Caco-2 (cell line): ENCODE measurements around the gene KIF16B. TPM values are rescaled to one million over a fixed set of nuclear protein-coding genes. Genes with fewer than 3 reads are reported as not detected.

Experiments used
- BruUV-seq: library from RNA; stranded (reverse); fragments of 400-500 nt; replicated peaks from 2 replicates; lab custom pipeline; 2021; lab: Mats Ljungman, UMichigan
- CTCF ChIA-PET: fragments of 300-600 bp; sonication (Branson Sonifier 250); formaldehyde crosslinking; loops from one replicate; lab custom pipeline; 2022; ENCODE audit warnings: antibody characterized with exemption; lab: Charles Lee
- POLR2A ChIA-PET: fragments of 300-600 bp; sonication (Branson Sonifier 250); formaldehyde crosslinking; loops from one replicate; lab custom pipeline; 2022; ENCODE audit warnings: antibody characterized with exemption; lab: Charles Lee
- DNase-seq, 2 experiments: peaks; one replicate each; pipeline versions ENCODE4 v3.0.0 to v3.0.0-alpha.2; 2020 to 2022
- H3K27me3 ChIP-seq: replicated peaks from 2 replicates; pipeline ENCODE4 v1.6.0; 2011; ENCODE audit warnings: low read length; ENCODE audit not compliant: control insufficient read depth, insufficient read depth
- H3K36me3 ChIP-seq: 2 replicates; pipeline ENCODE4 v1.5.1; 2011; ENCODE audit warnings: low read length; ENCODE audit not compliant: control insufficient read depth, insufficient read depth
- H3K4me1 ChIP-seq: fragments of 250-450 bp; sonication (Bioruptor Pico); 2 replicates; pipeline ENCODE4 v1.5.1; 2020; ENCODE audit warnings: mild to moderate bottlenecking
- H3K4me3 ChIP-seq: 2 replicates; pipeline ENCODE4 v1.5.1; 2011; ENCODE audit warnings: low read depth, mild to moderate bottlenecking, control low read depth, low read length
- H3K9me3 ChIP-seq: fragments of 250-450 bp; sonication (Bioruptor Pico); 2 replicates; pipeline ENCODE4 v1.5.1; 2020; ENCODE audit warnings: mild to moderate bottlenecking, moderate library complexity
- H3K27ac Mint-ChIP-seq: one replicate; pipeline ENCODE4 v1.8.0; 2022; ENCODE audit warnings: mixed read lengths; ENCODE audit not compliant: unreplicated experiment
- H3K27me3 Mint-ChIP-seq: one replicate; pipeline ENCODE4 v1.8.0; 2022; ENCODE audit warnings: mixed read lengths; ENCODE audit not compliant: insufficient read depth, unreplicated experiment
- H3K36me3 Mint-ChIP-seq: one replicate; pipeline ENCODE4 v1.8.0; 2022; ENCODE audit warnings: mild to moderate bottlenecking, mixed read lengths; ENCODE audit not compliant: insufficient read depth, unreplicated experiment
- H3K4me1 Mint-ChIP-seq: one replicate; pipeline ENCODE4 v1.8.0; 2022; ENCODE audit warnings: low read depth, mixed read lengths; ENCODE audit not compliant: unreplicated experiment
- H3K4me3 Mint-ChIP-seq: one replicate; pipeline ENCODE4 v1.8.0; 2022; ENCODE audit warnings: mild to moderate bottlenecking, moderate library complexity, mixed read lengths; ENCODE audit not compliant: unreplicated experiment
- H3K9me3 Mint-ChIP-seq: one replicate; pipeline ENCODE4 v1.8.0; 2022; ENCODE audit warnings: mixed read lengths; ENCODE audit not compliant: unreplicated experiment
- CTCF ChIP-seq, 2 experiments: fragments of 200-600 bp in 1 of 2; IDR thresholded peaks; 1 replicate in 1 of 2; 2 replicates in 1 of 2; pipeline versions ENCODE4 v1.5.1 to v1.8.0; 2011 to 2022; ENCODE audit warnings: antibody characterized with exemption in 1 of 2, control low read depth in 1 of 2, inconsistent platforms in 1 of 2, low read depth in 1 of 2, low read length in 1 of 2, mild to moderate bottlenecking in 1 of 2, moderate library complexity in 1 of 2; ENCODE audit not compliant: insufficient read depth in 1 of 2, severe bottlenecking in 1 of 2, unreplicated experiment in 1 of 2
- intact Hi-C: fragments of 100-400 bp; cut with micrococcal nuclease; formaldehyde crosslinking; loops from one replicate; pipeline ENCODE4 v1.10.0; 2022; ENCODE audit not compliant: unreplicated experiment
- total RNA-seq: library from RNA; stranded (reverse); gene quantifications from 2 replicates; pipeline ENCODE4 v1.2.3, GENCODE V29; 2022

The KIF16B gene
- total RNA-seq, 1 experiment from 2014 or later: 11.3 TPM

DNA sequence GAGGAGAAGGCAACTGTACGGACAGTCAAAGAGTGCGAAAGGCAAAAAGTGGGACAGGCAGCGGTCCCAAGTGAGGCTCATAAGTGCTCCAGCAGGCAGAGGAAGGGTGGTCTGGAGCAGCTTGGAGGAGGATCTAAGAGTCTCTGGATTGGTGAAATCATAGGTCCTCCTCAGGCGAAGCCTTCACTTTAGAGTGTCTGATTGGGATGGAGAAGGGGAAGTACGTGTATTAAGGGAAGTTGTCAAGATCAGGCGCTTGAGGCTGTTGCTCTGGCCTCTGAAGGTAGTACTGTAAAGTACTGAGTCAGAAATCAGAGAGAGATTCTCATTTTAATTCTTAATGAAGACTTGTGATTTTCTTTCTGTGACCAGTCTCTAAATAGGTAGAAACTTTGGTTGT lies 185.6 kb downstream of the KIF16B start:
- Histone ChIP-seq H3K4me3 (no peak overlapping the region), H3K36me3 (no peaks in the 10 kb centered on the region), H3K4me1 (no peaks in the 10 kb centered on the region), H3K9me3 (no peaks in the 10 kb centered on the region), H3K27me3 (no peaks in the 10 kb centered on the region)
- Mint-ChIP-seq H3K9me3 (no peaks in the 10 kb centered on the region), H3K4me1 (no peaks in the 10 kb centered on the region), H3K27me3 (no peaks in the 10 kb centered on the region), H3K36me3 (no peaks in the 10 kb centered on the region), H3K4me3 (no peak overlapping the region), H3K27ac (no peak overlapping the region)
- ChIA-PET POLR2A (interaction anchor here (0.6 kb wide), 1 partner anchor 440 kb away, joined by 6 read pairs; no protein-coding TSS in a partner anchor), CTCF (no interaction called here)
- intact Hi-C loops: no loop called here
- no peak for TF ChIP-seq CTCF (IDR thresholded peaks at IDR 0.05; ENCODE audit: insufficient read depth in 1 of 2, low read depth in 1 of 2, low read length in 1 of 2, severe bottlenecking in 1 of 2, unreplicated experiment in 1 of 2)
- no peak for DNase-seq
- no TSS peak for BruUV-seq

- TF ChIP-seq CTCF (IDR thresholded peaks at IDR 0.05; ENCODE audit: insufficient read depth in 1 of 2, low read depth in 1 of 2, low read length in 1 of 2, severe bottlenecking in 1 of 2, unreplicated experiment in 1 of 2): no peak
- ChIA-PET CTCF (no interaction called here), POLR2A (no interaction called here)
- no peak for DNase-seq
- Histone ChIP-seq H3K36me3 (no peaks in the 10 kb centered on the region), H3K4me1 (no peaks in the 10 kb centered on the region), H3K27me3 (no peaks in the 10 kb centered on the region), H3K9me3 (no peaks in the 10 kb centered on the region), H3K4me3 (no peak overlapping the region)
- H3K4me1 Mint-ChIP-seq: no peaks in the 10 kb centered on the region
- no peak overlapping the region for H3K27ac Mint-ChIP-seq
- intact Hi-C loops: no loop called here
- no peaks in the 10 kb centered on the region for H3K27me3 Mint-ChIP-seq
- no peak overlapping the region for H3K4me3 Mint-ChIP-seq
- no TSS peak for BruUV-seq
- H3K9me3 Mint-ChIP-seq: no peaks in the 10 kb centered on the region
- H3K36me3 Mint-ChIP-seq: no peaks in the 10 kb centered on the region
These were observed 187.4 kb downstream of the KIF16B start for GRCh38 chr20:16385891-16386290.

GRCh38 chr20:16385462-16385861 lies 187.8 kb downstream of the KIF16B start:
- ChIA-PET CTCF (no interaction called here), POLR2A (no interaction called here)
- H3K4me3 ChIP-seq: no peak overlapping the region
- H3K4me1 ChIP-seq: no peaks in the 10 kb centered on the region
- no TSS peak for BruUV-seq
- H3K4me3 Mint-ChIP-seq: no peak overlapping the region
- no peak for DNase-seq
- no peaks in the 10 kb centered on the region for H3K9me3 ChIP-seq
- TF ChIP-seq CTCF (IDR thresholded peaks at IDR 0.05; ENCODE audit: insufficient read depth in 1 of 2, low read depth in 1 of 2, low read length in 1 of 2, severe bottlenecking in 1 of 2, unreplicated experiment in 1 of 2): no peak
- no peaks in the 10 kb centered on the region for H3K9me3 Mint-ChIP-seq
- no peaks in the 10 kb centered on the region for H3K36me3 Mint-ChIP-seq
- no peaks in the 10 kb centered on the region for H3K27me3 ChIP-seq
- no peaks in the 10 kb centered on the region for H3K4me1 Mint-ChIP-seq
- no peaks in the 10 kb centered on the region for H3K36me3 ChIP-seq
- no peak overlapping the region for H3K27ac Mint-ChIP-seq
- intact Hi-C loops: no loop called here
- no peaks in the 10 kb centered on the region for H3K27me3 Mint-ChIP-seq
